Fibroblast of the conjunctiva (primary cell): ENCODE measurements around the gene TMEM214.
"Not testable (repeated sequence)": the region's sequence is repeated elsewhere in the genome, so short reads cannot be mapped to it uniquely, and the experiment has no call there.

Source experiments
- DNase-seq: peaks from one replicate; pipeline ENCODE4 v3.0.0-alpha.2; 2010; ENCODE audit warnings: low read depth

Gene TMEM214

DNA sequence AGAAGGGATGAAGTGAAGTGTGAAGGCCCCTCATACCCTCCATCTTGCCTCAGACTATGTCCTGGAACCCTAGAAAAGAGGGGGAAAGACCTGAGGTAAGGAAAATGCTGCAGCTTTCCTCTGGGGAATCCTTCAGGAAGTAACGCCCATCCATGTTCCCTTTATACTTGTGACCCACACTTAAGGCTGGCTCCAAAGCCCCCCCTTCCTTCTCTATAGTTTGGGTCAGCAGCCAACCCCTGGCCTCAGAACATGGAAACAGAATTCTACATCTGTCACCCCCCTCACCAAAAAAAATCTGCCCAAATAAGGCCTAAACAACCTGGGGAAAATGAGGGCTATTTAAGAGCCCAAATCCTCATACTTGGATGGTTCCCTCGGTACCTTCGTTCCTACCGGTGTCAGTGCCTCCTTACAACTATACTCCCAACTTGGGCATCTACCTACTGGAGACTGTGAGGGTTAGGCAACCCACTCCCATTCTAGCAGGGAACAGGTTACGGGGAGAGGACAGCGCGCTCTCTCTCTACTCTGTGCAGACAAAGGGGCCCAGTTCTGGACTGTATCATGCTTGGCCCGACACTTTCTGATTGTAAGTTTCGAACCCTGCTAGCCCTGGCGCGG is 38.0 kb downstream of the TMEM214 start:
- DNase-seq = no peak

- DNase-seq = peak; percentile 85
Measured at GRCh38 chr2:27071277-27071989, 38.7 kb downstream of the TMEM214 start, which contains the start of gene OST4. Gene OST4, minus strand, starts transcription at chr2:27071654.

GRCh38 chr2:27071990-27072830 is 39.4 kb downstream of the TMEM214 start:
- no peak for DNase-seq

- DNase-seq = no peak
Measured at GRCh38 chr2:27072920-27073319, 40.2 kb downstream of the TMEM214 start.

GRCh38 chr2:27073782-27074181 is 41.0 kb downstream of the TMEM214 start:
- DNase-seq = no peak

- DNase-seq = no peak
Measured at GRCh38 chr2:27074738-27075565, 42.2 kb downstream of the TMEM214 start.

DNA sequence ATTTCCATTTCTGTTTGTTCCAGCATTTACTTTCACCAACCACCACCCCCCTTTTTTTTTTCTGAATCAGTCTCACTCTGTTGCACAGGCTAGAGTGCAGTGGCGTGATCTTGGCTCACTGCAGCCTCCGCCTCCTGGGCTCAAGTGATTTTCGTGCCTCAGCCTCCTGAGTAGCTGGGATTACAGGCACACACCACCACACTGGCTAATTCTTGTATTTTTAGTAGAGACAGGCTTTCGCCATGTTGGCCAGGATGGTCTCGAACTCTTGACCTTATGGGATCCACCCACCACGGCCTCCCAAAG is 42.8 kb downstream of the TMEM214 start:
- not testable (repeated sequence) for DNase-seq

DNA sequence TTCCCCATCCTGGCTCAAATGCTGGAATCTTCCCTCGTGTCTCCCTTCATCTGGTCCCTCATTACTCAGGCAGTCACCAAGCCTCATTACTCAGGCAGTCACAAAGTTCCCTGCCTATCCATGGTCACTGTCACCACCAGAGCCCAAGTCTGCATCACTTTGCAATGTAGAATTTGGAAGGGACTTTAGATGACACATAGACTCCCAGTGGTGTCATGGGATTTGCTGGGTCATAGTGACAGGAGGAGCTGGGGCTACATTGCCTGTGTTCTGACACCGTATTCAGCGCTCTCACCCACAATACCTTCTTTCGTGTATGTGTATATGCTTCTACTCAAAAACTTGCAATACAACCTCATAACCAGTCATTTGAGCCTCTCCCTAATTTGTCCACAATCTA is 43.6 kb downstream of the TMEM214 start:
- DNase-seq = no peak

GRCh38 chr2:27077231-27077630 is 44.5 kb downstream of the TMEM214 start:
- DNase-seq = no peak

DNA sequence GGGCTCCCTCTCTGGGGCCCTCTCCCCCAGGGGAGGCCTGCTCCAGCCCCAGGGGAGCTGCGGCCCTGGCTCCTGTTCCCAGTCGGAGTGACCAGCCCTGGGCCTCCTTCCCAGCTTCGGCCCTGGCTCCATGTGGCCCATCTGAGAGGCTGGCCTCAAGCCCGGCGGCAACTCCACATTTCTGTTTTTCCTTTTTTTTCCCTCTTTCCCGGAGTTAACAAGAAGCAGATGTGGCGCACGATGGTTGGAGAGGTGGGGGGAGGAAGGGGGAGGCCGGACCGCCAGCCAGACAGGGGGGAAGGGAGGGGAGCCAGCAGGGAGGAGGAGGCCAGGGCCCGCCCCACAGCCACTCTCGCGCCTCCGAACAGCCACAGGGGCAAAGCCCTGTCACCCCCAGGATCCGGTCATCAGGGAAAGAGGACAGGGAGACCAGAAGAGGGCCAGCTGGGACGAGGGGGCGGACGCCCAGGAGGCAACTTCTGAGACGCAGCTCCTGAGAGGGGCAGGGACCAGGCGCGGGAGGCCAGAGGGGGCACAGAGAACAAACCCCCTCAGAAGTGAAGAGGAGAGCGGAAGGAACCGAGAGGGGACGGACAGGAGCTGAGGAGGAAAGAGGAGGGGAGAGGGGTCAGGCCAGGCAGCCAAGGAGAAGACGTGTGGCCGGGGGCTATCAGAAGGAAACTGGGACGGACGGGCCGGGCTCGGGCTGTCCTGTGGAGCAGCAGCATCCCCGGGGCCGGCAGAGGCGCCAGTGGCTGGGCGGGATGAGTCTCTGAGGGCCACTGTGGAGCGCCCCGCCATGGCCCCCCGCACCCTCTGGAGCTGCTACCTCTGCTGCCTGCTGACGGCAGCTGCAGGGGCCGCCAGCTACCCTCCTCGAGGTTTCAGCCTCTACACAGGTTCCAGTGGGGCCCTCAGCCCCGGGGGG is 45.8 kb downstream of the TMEM214 start, which contains the start of gene EMILIN1:
EMILIN1 (plus strand) TSS at position 349 of the 928 bp plus-strand sequence; CDS start at position 800, 451 bp downstream.
- peak; percentile 93 for DNase-seq

GRCh38 chr2:27079233-27080139 is 46.7 kb downstream of the TMEM214 start:
- no peak for DNase-seq

GRCh38 chr2:27080140-27080469 is 47.3 kb downstream of the TMEM214 start:
- DNase-seq = no peak

DNA sequence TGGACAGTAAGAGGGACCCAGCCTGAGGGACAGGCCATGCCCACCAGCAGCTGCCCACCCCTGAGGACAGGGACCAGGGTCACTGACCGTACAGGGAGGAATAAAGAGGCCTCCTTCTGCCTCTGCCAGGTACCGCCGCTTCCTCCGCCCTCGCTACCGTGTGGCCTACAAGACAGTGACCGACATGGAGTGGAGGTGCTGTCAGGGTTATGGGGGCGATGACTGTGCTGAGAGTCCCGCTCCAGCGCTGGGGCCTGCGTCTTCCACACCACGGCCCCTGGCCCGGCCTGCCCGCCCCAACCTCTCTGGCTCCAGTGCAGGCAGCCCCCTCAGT is 47.8 kb downstream of the TMEM214 start:
- DNase-seq = no peak

GRCh38 chr2:27081984-27082772 is 49.4 kb downstream of the TMEM214 start:
- no peak for DNase-seq

DNA sequence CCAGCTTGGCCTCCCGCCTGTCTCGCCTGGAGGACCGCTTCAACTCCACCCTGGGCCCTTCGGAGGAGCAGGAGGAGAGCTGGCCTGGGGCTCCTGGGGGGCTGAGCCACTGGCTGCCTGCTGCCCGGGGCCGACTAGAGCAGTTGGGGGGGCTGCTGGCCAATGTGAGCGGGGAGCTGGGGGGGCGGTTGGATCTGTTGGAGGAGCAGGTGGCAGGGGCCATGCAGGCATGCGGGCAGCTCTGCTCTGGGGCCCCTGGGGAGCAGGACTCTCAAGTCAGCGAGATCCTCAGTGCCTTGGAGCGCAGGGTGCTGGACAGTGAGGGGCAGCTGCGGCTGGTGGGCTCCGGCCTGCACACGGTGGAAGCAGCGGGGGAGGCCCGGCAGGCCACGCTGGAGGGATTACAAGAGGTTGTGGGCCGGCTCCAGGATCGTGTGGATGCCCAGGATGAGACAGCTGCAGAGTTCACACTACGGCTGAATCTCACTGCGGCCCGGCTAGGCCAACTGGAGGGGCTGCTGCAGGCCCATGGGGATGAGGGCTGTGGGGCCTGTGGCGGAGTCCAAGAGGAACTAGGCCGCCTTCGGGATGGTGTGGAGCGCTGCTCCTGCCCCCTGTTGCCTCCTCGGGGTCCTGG is 50.1 kb downstream of the TMEM214 start:
- no peak for DNase-seq

DNA sequence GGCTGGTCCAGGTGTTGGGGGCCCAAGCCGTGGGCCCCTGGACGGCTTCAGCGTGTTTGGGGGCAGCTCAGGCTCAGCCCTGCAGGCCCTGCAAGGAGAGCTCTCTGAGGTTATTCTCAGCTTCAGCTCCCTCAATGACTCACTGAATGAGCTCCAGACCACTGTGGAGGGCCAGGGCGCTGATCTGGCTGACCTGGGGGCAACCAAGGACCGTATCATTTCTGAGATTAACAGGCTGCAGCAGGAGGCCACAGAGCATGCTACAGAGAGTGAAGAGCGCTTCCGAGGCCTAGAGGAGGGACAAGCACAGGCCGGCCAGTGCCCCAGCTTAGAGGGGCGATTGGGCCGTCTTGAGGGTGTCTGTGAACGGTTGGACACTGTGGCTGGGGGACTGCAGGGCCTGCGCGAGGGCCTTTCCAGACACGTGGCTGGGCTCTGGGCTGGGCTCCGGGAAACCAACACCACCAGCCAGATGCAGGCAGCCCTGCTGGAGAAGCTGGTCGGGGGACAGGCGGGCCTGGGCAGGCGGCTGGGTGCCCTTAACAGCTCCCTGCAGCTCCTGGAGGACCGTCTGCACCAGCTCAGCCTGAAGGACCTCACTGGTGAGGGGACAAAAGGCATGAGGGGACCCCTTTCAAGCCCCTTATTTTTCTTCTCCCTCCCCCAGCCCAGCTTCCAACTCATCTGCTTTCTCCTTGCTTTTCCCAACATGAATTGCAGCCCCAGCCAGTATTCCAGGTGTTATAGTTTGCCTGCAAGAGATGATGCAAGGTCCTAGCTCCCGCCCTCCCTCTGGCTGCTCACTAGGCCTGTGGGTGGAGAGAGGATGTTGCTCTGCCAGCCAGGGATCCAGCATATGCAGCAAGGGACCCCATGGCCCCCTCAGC is 50.9 kb downstream of the TMEM214 start:
- no peak for DNase-seq

DNA sequence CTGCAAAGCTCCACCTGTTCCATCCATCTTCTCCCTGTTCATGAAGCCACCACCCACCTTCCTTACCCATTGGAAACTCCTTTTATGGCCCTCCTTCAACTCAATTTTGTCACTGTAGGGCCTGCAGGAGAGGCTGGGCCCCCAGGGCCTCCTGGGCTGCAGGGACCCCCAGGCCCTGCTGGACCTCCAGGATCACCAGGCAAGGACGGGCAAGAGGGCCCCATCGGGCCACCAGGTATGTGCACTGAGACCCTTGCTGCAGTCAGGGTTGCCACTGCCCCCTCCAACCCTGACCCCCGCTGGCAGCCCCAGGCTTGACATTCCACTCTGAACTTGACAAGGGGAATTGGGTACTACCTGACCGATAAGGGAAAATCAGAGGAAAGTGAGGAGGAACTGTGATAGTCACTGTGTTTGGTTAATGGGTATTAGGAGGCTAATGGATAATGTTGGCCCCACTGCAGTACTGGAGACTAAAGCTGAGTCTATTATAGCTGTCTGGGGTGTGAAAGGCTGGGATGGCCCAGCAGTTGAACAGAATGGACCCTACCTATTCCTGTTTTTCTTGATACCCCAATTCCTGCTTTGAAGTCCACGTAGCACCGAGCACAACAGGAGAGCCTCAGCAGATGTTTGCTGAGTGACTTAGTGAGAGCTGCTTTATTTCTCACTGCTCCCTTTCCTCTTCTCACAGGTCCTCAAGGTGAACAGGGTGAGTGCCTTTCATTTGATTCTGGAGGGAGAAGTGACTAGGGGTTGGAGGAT is 51.7 kb downstream of the TMEM214 start:
- no peak for DNase-seq
